UCSD-AML1 (cell line): Measurements from ENCODE around the gene B4GALNT3.

Experiments used
- DNase-seq: peaks from one replicate; lab custom pipeline; 2025; ENCODE audit not compliant: unreplicated experiment; lab: John Stamatoyannopoulos, UW

The B4GALNT3 gene

GRCh38 chr12:508145-508544 lies 48.4 kb downstream of the B4GALNT3 start:
- no peak for DNase-seq

- no peak for DNase-seq
These were observed 49.1 kb downstream of the B4GALNT3 start for GRCh38 chr12:508795-509194.

DNA sequence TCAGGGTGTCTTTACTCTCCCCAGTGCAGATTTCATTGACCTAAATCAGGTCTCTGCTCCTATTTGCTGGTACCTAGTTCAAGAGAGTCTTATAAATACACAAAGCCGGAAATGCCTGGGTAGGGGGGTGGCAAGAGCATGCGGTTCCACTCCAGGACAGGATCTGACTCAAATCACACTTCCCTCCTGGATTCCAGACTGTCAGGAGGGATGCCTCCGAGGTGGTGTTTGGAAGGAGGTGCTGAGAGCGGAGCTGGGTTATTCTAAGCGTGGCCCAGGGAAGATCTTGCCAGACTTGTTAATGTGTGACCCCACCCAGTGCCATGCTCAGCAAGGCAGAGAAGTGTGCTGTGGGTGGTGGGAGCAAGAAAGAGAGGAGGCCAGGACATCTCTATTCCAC lies 49.8 kb downstream of the B4GALNT3 start:
- no peak for DNase-seq

DNA sequence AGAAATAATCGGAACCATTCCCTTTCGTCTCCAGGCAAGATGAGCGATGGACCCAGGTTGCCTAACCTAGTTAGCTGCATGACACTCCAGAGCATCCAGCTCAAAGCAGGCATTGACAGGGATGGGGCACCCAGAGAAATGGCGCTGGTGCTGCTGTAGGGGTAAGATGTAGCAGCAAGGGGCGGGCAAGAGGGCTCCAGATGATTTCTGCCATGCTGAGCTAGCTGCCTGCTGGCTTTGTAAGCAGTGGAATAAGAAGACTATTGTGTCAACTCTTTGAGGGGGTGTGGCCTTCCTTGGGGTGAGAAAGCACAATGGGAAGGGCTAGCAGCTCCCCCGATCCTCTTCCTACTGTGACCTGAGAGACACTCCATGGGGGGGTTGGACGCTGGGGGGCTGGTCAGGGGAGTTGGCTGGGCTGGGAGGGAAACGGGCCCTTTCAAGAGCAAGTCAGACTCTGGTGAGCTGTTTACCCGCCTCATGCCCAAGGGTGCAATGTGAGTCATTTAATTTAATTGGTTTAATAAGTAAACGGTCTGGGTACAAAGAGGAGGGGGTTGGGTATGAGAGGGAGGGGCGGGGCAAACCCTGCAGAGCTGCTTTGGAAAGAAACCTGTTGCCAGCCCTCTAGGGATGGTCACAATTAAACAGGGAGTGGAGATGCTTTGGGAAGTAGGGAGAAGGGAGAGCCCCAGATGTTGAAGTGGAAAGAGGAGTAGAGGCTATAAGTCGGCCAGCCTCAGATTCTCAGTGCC lies 50.5 kb downstream of the B4GALNT3 start:
- no peak for DNase-seq

DNA sequence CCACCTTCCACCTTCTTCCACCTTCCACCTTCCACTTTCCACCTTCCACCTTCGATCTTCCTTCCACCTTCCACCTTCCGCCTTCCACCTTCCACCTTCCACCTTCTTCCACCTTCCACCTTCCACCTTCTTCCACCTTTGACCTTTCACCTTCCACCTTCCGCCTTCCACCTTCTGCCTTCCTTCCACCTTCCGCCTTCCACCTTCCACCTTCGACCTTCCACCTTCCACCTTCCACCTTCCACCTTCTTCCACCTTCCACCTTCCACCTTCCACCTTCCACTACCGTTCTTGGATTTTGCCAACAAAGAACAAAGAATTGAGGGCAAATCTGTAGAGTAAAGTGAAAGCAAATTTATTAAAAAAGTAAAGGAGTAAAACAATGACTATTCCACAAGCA lies 53.2 kb downstream of the B4GALNT3 start:
- no peak for DNase-seq

DNA sequence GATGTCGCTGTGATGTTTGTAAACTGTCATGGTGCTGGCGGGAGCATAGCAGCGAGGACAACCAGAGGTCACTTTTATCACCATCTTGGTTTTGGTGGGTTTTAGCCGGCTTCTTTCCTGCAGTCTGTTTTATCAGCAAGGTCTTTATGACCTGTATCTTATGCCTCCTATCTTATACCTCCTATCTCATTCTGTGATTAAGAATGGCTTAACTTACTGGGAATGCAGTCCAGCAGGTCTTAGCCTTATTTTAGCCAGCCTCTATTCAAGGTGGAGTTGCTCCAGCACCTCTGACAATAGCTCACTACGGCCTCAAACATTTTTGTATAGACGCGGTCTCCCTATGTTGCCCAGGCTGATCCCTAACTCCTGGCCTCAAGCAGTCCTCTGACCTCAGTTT lies 53.7 kb downstream of the B4GALNT3 start:
- DNase-seq = no peak

DNA sequence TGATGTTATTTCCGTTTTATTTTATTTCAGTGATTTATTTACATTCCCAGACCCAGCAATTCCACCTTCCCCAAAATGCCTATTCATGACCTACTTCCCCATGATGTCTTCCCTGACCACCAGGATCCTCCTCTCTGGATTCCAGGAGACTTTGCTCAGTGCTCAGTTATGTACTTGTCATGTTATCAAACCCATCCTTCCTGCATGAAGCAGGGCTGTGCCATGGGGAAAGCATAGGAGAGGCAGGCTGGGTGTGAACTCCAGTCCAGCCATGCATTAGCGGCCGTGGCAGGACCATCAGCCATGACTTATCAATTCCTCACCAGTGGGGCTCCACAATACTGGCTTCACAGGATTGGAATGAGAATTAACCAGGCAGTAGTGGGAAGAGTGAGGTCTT lies 57.8 kb downstream of the B4GALNT3 start:
- no peak for DNase-seq

DNA sequence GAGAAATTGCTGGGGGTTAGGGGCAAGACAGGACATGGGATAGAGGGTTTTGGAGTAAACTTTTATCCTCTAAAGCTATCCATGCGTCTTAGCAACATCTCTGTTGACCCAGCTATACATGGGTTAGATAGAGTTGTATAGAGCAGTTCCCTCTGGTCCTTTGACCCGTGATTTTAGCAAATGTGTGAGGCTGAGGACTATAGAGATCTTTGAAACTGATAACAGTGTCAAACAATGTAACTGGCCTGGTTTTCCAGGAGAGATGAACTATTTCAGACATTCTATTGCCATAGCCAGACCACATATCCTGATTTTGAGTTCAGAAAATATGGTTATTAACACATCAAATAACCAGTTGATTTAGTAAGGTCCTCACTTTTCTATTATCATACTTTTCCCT lies 60.4 kb downstream of the B4GALNT3 start:
- DNase-seq = no peak

- DNase-seq = no peak
These were observed 63.1 kb downstream of the B4GALNT3 start for GRCh38 chr12:522692-523378.

DNA sequence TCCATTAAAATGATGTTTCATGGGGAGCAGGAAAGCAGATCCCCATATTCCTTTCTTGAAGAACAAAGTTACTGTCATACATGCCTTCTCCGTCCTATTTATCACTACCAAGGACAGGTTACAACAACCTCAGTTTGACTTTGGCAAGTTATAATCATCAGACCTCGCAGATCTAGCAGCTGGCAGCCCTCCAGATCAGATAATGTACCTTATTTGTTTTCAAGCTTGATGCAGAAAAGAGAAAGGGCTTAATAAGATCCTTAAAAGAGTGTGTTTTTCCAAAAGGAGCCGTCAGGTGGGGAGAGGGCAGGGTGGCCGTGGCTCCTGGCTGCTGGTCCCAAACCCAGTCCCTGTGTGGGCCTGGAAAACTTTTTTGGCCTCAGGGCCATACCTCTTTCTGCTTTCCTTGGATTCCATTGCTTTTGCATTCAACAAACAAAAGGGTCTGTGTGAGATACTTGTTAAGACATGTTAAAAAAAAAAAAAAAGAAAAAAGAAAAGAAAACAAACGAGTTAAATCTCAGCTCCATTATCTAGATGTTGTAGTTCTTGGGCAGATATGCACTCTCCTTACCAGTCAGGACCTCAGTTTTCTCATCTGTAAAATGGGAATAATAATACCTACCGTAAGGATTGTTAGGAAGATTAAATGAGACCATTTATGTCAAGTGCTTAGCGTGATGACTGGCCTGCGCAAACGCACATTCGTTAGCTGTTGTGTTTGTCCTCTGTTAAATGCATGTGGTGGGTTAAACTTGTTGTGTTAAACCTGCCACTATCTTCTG lies 64.6 kb downstream of the B4GALNT3 start:
- no peak for DNase-seq

- DNase-seq = no peak
These were observed 66.3 kb downstream of the B4GALNT3 start for GRCh38 chr12:526089-526488.

DNA sequence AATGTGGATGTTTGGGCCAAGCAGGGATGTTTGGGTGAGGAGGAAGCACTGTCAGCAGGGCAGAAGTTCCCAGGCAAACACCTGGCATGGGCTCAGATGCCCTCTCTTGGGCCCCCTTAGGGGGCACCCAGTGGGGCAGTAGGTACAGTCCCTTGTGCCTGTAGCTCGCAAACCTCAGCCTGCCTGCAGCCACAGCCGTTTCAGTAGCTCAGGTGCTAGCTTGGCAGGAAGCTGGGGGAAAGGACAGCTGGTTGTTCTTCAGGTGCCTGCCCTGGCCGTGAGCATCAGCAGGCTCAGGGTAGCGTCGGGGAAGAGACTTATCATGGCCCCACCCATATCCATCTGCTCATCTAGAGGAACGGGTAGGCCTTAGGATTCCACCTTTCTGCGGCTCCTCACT lies 67.5 kb downstream of the B4GALNT3 start:
- no peak for DNase-seq

- DNase-seq = no peak
These were observed 68.0 kb downstream of the B4GALNT3 start for GRCh38 chr12:527729-528128.

DNA sequence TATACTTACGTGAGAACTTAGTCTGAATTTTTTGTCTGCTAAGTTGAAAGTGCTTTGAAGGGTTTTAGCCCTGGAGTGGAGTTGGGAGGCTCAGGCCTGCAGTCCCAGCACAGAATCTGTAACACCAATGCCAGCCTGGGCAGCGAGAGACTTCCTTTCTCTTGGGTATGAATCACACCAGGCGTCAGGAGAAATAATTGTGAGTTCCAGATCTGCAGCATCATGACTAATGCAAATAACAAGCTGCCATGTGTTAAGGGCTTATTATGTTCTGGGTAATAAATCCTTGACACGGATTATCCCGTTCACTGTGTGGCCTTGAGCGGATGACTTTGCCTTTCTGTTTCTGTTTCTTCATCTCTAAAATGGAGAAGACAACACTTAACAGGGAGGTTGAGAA lies 70.6 kb downstream of the B4GALNT3 start:
- no peak for DNase-seq

DNA sequence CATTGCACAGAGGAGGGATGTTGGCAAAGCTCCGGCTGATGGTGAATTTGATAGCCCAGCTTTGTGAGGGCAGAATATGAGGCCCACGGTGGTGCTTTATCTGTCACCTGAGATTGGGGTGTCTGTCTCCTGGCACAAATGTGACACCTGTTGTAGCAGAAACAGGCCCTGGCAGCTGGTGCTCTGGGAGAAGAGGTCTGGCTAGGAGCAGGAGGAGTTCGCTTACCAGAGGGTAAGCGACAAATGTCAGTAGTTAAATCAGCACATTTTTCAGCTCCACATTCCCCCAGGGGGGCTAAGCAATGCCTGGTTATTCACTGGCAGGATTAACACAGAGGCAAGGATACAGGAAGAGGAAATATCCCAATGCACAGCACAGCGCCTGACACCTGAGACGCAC lies 71.1 kb downstream of the B4GALNT3 start:
- DNase-seq = no peak

- no peak for DNase-seq
These were observed 72.3 kb downstream of the B4GALNT3 start for GRCh38 chr12:531951-532585.

GRCh38 chr12:532908-533565 lies 73.3 kb downstream of the B4GALNT3 start:
- no peak for DNase-seq

DNA sequence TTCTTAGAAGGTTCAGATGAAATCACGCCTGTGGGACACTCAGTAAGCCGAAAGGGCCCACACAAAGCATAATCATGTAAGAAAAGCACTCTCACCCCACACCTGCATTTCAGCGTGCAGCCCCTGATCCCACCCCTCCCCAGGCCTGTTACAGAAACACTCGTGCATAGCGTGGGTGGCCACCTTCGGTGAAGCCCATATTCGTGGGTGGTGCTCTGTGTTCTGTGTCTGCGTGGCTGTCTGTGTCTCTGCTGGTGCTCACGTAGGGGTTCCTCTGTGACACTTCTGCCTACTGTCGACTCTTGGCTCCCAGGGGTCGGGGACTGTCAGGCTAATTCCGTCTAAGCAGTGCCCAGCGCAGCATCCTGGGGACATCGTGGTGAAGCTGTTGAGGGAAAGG lies 74.0 kb downstream of the B4GALNT3 start:
- DNase-seq = no peak

DNA sequence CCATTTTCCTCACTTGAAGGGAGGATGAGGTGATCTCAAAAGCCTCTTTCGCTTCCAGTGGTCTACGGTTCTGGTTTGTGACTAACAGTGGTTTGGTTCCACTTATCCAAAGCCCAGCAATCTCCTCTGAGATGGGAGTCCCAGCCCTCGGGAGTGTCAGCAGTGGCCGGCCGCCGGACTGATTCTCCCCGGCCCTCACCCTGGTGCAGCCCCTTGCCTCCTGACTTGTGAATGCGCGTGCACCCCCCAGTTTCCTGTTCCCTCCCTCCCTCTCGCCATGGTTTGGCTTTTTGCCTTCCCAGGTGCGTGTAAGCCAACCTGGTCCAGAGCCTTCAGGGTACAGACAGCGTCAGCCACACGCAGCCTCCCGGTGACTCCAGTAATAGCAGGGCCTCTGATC lies 74.5 kb downstream of the B4GALNT3 start:
- no peak for DNase-seq

DNA sequence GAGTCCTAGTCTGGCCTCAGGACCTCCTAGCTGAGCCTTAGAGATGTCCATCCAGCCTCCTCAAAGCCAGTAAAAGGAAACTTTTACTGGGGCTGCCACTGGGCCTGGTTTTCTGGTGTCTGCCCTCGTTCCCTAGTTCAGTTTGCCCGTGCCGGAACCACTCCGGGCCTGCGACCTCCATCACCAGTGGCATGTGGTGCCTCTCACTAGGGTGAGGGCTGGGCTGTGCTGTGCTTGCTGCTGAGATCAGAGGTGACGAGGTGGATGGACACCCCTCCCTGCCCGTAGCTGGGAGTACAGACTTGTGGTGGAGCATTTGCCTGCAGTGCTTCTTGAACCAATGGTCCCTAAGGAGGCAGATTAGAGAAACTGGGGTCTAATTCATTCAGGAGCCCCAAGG lies 75.7 kb downstream of the B4GALNT3 start:
- DNase-seq = no peak

DNA sequence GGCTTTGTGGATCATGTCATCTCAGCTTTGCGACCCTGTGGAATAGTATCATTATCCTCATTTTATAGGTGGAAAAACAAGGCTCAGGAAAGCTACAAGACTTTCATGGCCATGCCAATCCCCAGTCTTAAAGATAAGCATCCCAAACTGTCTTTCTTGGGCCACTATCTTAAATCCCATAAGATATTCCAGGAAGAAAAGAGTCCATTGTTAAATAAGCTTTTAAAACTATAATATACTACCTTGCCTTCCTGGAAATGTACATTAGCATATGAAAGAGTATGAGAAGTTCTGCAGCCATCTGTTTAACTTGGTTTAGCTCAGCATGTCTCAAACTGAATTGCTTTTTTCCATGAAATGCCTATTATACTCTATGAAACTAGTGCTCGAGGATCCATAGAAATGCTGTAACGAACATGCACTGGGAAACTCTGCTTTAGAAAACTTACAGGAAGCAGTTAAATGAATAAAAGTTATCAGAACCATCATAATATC lies 77.1 kb downstream of the B4GALNT3 start:
- no peak for DNase-seq
